ENCODE results near the gene AMOTL2. TPM values are rescaled to one million over a fixed set of nuclear protein-coding genes. Genes with fewer than 3 reads are reported as not detected.

The AMOTL2 gene
- total and polyA plus RNA-seq, 9 of the 15 experiments (the other 6 are each of a cell fraction or from before 2014, with no cell fraction given): 0.12 to 0.31 TPM; not detected in 7

GRCh38 chr3:134331811-134332199 lies 42.4 kb downstream of the AMOTL2 start (continued):
- TF ChIP-seq ZNF518B (CRISPR knock-in tag; IDR thresholded peaks at IDR 0.05) (no peak), MAX (CRISPR knock-in tag; IDR thresholded peaks at IDR 0.05) (no peak), E2F1 (CRISPR knock-in tag; IDR thresholded peaks at IDR 0.05) (no peak), SMARCA4 (IDR thresholded peaks at IDR 0.05) (no peak), MTF1 (CRISPR knock-in tag; IDR thresholded peaks at IDR 0.05; ENCODE audit: borderline replicate concordance) (no peak), ETV5 (CRISPR knock-in tag; IDR thresholded peaks at IDR 0.05; ENCODE audit: low read depth) (no peak), SRSF7 (optimal IDR thresholded peaks at IDR 0.05; ENCODE audit: low read depth, low read length) (no peak), RAD51 (IDR thresholded peaks at IDR 0.05; ENCODE audit: borderline replicate concordance, low read depth) (no peak), PURB (CRISPR knock-in tag; IDR thresholded peaks at IDR 0.05; ENCODE audit: low read depth) (no peak), TEAD1 (CRISPR knock-in tag; IDR thresholded peaks at IDR 0.05) (no peak)

Measured in K562 (cell line).